CD4-positive, alpha-beta T cell treated with Interleukin-4 for 1 hour (primary cell): ENCODE data around the gene LRRC37A2.
"Not testable (repeated sequence)": the region's sequence is repeated elsewhere in the genome, so short reads cannot be mapped to it uniquely, and the experiment has no call there.

Experiments
- DNase-seq, 2 donors: peaks; one replicate each; pipeline ENCODE4 v3.0.0-alpha.2; 2020 to 2022

LRRC37A2 gene

GRCh38 chr17:46598344-46598931 is 86.2 kb downstream of the LRRC37A2 start:
- not testable (repeated sequence) for DNase-seq

- not testable (repeated sequence) for DNase-seq
These were observed 88.5 kb downstream of the LRRC37A2 start for GRCh38 chr17:46600767-46601166.

- not testable (repeated sequence) for DNase-seq
These were observed 90.9 kb downstream of the LRRC37A2 start for GRCh38 chr17:46603125-46603524.
